GM13977 (cell line): ENCODE measurements around the gene TEX29.

Source experiments
- DNase-seq: peaks from one replicate; pipeline ENCODE4 v3.0.0; 2012; ENCODE audit warnings: low spot score
- in situ Hi-C: fragments of 300-500 bp; cut with MboI; formaldehyde crosslinking; loops from one replicate; pipeline ENCODE4 v1.12.0; 2022; ENCODE audit warnings: low sequenced_read_pairs, low pct_unique_long_range_greater_than_20kb, mixed read lengths, inconsistent platforms; ENCODE audit not compliant: unreplicated experiment
- TF ChIP-seq, protein P1 (sequence below): IDR thresholded peaks from 2 replicates; pipeline ENCODE4 v1.5.1; 2012; ENCODE audit warnings: mild to moderate bottlenecking, control low read depth; ENCODE audit not compliant: insufficient read depth; ENCODE audit errors: extremely low read depth, missing control alignments

Gene TEX29

DNA sequence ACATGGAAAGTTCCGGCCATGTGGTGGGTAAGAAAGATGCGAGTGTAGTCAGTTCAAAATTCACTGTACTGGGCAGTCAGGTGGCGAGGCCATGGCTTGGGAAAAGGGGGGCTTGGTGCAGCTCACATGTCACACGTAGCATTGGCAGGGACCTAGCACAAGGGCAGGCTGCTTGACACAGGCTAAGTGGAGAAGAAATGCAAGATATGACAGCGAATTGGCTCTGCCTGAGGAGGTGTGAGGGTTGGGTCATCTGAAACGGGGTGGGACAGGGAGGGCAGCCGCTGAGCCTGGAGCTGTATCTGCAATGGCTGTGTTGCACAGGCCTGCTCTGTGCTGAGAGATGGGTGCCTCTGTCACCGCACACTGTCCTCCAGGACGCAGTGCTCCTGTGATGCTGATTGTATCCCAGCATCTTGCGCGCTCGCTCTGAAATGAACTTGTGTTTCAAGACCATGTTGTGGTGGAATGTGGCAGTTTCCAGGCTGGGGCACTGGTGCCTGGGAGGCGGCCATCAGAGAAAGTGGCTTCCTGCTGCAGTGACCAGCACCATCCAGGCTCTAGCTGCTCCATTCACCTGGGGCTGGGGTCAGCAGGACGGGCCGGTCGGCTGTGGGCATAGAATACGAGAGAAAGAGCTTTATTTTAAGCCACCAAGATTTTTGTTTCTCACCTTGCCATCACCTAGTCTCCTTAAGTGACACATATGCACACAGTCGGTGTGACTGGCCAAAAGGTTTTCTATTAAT lies 70.3 kb downstream of the TEX29 start:
- DNase-seq: no peak
- in situ Hi-C loops: no loop called here
- TF ChIP-seq, protein P1, sequence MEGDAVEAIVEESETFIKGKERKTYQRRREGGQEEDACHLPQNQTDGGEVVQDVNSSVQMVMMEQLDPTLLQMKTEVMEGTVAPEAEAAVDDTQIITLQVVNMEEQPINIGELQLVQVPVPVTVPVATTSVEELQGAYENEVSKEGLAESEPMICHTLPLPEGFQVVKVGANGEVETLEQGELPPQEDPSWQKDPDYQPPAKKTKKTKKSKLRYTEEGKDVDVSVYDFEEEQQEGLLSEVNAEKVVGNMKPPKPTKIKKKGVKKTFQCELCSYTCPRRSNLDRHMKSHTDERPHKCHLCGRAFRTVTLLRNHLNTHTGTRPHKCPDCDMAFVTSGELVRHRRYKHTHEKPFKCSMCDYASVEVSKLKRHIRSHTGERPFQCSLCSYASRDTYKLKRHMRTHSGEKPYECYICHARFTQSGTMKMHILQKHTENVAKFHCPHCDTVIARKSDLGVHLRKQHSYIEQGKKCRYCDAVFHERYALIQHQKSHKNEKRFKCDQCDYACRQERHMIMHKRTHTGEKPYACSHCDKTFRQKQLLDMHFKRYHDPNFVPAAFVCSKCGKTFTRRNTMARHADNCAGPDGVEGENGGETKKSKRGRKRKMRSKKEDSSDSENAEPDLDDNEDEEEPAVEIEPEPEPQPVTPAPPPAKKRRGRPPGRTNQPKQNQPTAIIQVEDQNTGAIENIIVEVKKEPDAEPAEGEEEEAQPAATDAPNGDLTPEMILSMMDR: no peak

DNA sequence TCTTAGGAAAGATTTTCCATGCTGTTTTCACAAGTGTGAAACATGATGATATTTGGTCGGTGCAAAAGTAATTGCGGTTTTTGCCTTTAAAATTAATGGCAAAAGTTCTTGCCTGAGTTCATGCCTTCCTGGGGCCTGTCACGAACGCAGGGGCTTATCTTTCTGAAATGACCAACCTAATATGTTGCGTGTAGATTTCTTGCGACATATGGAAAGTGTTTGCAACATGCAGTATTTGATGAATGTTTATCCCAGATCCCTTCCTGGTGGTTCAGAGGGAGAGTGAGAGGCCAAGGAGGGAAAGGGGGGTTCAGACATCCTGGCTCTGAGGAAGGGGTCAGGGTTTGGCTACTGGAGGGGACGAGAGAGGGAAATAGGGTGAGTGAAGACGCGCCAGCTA lies 72.0 kb downstream of the TEX29 start:
- no peak for DNase-seq
- in situ Hi-C loops: no loop called here
- TF ChIP-seq, protein P1: no peak

DNA sequence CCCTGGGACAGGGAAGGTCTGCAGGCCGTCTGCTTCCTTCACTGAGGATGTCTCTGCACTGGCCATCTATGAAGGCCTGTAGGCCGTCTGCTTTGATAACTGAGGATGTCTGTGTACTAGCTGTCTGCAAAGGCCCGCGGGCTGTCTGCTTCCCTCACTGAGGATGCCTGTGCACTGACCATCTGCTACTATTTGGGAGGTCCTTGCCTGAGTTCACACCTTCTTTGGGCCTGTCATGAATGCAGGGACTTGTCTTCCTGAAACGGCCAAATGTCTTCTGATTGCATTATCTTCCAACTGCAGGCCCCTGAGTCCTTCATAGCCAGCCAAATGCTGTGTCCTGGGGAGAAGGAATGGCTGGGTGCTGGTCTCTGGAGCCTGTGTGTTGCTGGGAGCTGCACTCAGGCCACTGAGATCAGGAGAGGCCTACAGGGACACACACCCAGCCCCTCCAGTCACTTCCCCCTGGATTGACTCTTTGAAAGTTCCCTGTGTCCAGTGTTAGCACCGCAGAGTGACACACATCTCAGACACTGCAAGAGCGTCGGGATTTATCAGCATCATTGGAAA lies 72.9 kb downstream of the TEX29 start:
- no peak for DNase-seq
- in situ Hi-C loops: no loop called here
- TF ChIP-seq, protein P1: no peak
